Gastrocnemius medialis (tissue), 4 donors: ENCODE measurements around the gene ARHGEF18.

Experiments
- POLR2A ChIP-seq, 2 donors: fragments of 450-650 bp; IDR thresholded peaks; one replicate each; pipeline ENCODE4 v1.6.1; 2017; ENCODE audit warnings: antibody characterized with exemption in 2 of 2, mild to moderate bottlenecking in 2 of 2, moderate library complexity in 2 of 2
- TF ChIP-seq, protein P1 (sequence below), 5 experiments: fragments of 450-650 bp in 3 of 5; fragments of 200-600 bp in 2 of 5; sonication (generic) in 2 of 5; IDR thresholded peaks in 4 of 5; conservative IDR thresholded peaks in 1 of 5; 1 replicate in 4 of 5; 2 replicates in 1 of 5; pipeline ENCODE4 v1.5.1; 2016 to 2019; ENCODE audit warnings: antibody characterized with exemption in 5 of 5, mild to moderate bottlenecking in 3 of 5, moderate library complexity in 3 of 5

DNA sequence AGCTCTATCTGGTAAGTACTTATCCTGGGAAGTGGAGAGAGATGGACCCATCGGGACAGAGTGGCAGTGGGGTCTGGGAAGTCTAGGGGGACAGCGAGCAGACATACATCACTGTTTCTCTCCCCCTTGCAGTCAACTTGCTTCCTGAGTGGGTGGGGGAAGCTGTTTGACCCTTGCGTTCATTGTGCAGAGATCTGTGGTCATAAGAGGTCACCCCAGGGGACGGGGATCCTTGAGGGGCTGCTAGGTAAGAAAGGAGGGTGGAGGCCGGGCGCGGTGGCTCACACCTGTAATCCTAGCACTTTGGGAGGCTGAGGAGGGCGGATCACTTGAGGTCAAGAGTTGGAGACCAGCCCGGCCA lies 474 bp downstream of the ARHGEF18 start:
- TF ChIP-seq, protein P1, sequence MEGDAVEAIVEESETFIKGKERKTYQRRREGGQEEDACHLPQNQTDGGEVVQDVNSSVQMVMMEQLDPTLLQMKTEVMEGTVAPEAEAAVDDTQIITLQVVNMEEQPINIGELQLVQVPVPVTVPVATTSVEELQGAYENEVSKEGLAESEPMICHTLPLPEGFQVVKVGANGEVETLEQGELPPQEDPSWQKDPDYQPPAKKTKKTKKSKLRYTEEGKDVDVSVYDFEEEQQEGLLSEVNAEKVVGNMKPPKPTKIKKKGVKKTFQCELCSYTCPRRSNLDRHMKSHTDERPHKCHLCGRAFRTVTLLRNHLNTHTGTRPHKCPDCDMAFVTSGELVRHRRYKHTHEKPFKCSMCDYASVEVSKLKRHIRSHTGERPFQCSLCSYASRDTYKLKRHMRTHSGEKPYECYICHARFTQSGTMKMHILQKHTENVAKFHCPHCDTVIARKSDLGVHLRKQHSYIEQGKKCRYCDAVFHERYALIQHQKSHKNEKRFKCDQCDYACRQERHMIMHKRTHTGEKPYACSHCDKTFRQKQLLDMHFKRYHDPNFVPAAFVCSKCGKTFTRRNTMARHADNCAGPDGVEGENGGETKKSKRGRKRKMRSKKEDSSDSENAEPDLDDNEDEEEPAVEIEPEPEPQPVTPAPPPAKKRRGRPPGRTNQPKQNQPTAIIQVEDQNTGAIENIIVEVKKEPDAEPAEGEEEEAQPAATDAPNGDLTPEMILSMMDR (IDR thresholded peaks at IDR 0.05 in 4 of 5, conservative IDR thresholded peaks at IDR 0.05 in 1 of 5) = no peak
- TF ChIP-seq POLR2A (IDR thresholded peaks at IDR 0.05) = no peak
